HL-60 (cell line): Measurements from ENCODE around the gene MYLIP.

Source experiments
- DNase-seq, 2 experiments: peaks; one replicate each; pipeline ENCODE4 v3.0.0-alpha.2; 2010 to 2020; ENCODE audit warnings: low read depth in 1 of 2, low spot score in 1 of 2
- H3K27ac ChIP-seq: fragments of 250-450 bp; sonication (Bioruptor Pico); replicated peaks from 2 replicates; pipeline ENCODE4 v1.5.1; 2020; ENCODE audit warnings: mild to moderate bottlenecking, moderate library complexity
- H3K27me3 ChIP-seq: fragments of 250-450 bp; sonication (Bioruptor Pico); 2 replicates; pipeline ENCODE4 v1.5.1; 2021; ENCODE audit warnings: mild to moderate bottlenecking, moderate library complexity; ENCODE audit not compliant: insufficient read depth, poor library complexity, severe bottlenecking
- H3K4me3 ChIP-seq: replicated peaks from 2 replicates; pipeline ENCODE4 v1.5.1; 2011; ENCODE audit warnings: mild to moderate bottlenecking, control low read depth, low read length; ENCODE audit not compliant: insufficient read depth
- CTCF ChIP-seq: IDR thresholded peaks from one replicate; pipeline ENCODE4 v1.5.1; 2011; ENCODE audit warnings: low read length, control low read depth, inconsistent platforms; ENCODE audit not compliant: insufficient read depth
- GABPA ChIP-seq: IDR thresholded peaks from 2 replicates; pipeline ENCODE4 v1.6.1; 2012; ENCODE audit warnings: low read depth
- POLR2AphosphoS5 ChIP-seq: IDR thresholded peaks from 2 replicates; pipeline ENCODE4 v1.6.1; 2012; ENCODE audit warnings: low read depth
- REST ChIP-seq: IDR thresholded peaks from 2 replicates; pipeline ENCODE4 v1.6.1; 2012; ENCODE audit warnings: low read depth; ENCODE audit not compliant: insufficient replicate concordance
- SPI1 ChIP-seq: IDR thresholded peaks from 2 replicates; pipeline ENCODE4 v1.6.1; 2012; ENCODE audit warnings: low read depth, mild to moderate bottlenecking, borderline replicate concordance

The MYLIP gene

DNA sequence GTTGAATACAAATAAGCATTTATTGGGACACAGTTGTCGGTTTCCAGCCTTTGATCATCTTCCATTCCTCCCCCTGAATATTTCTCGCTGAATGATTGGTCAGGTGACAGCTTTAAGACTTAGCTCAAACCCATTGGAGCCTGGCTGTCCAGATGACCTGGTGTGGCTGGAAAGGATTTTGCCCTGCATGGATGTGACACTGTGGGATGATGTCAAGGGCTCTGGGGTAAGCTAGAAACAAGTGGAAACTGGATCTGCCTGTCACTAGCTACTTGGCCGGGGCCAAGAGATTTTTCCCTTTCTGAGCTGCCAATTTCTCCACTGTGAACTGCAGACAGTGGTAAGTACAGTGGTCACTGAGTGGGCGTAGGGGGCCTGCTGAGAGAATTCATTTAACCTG, 41.9 kb upstream of the MYLIP start:
- no peak for TF ChIP-seq CTCF
- TF ChIP-seq REST, result no peak
- no peak for TF ChIP-seq POLR2AphosphoS5
- DNase-seq, result no peak
- no peaks in the 10 kb centered on the region for H3K27me3 ChIP-seq
- H3K27ac ChIP-seq, result no peak overlapping the region
- H3K4me3 ChIP-seq, result no peak overlapping the region

DNA sequence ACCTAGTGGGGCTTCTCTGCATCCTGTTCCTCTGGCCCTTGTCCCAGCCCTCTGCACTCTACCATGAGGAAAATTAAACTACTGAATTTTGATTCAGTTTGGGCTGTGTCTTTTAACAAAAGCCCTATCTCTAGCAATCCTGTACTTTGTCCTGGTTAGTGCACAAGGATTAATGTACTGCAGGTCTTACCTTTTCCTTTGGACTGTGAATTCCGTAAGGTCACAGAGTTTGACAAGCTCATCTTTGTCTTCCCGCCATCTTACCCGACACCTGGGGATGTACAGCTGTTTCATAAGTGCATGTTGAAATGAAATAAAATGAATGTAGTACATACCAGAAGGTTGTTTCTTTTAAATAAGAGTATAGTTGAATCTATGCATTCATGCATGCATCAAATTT, 41.5 kb upstream of the MYLIP start:
- H3K27me3 ChIP-seq, result no peaks in the 10 kb centered on the region
- TF ChIP-seq CTCF (no peak), REST (no peak), SPI1 (no peak)
- no peak overlapping the region for H3K27ac ChIP-seq
- H3K4me3 ChIP-seq, result no peak overlapping the region
- DNase-seq, result no peak

DNA sequence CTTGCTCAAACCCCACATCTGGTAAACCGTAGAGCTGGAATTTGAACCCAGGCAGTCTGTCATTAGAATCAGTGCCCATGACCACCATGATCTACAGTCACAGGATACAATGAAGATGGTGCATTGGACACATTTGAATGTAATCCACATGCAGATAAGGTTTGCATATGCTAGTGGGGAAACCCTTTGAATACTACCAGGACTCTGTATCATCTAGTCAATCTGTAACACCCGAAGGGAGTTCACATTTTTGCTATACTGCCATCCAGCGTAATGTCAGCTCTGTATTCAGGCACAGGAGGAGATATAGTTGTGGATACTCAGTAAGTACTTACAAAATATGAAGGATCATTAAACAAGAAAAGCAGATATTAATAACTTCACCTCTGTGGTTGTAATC, 40.5 kb upstream of the MYLIP start:
- no peak for DNase-seq
- TF ChIP-seq REST (no peak), SPI1 (no peak), CTCF (no peak), GABPA (no peak)
- H3K27ac ChIP-seq, result no peak overlapping the region
- no peaks in the 10 kb centered on the region for H3K27me3 ChIP-seq
- H3K4me3 ChIP-seq, result no peak overlapping the region
